IPS-18c (cell line): ENCODE results near the gene PIKFYVE.
"Not testable (repeated sequence)": the region's sequence is repeated elsewhere in the genome, so short reads cannot be mapped to it uniquely, and the experiment has no call there.

Source experiments
- H3K4me3 ChIP-seq: 2 replicates; pipeline ENCODE4 v1.7.0; 2013; ENCODE audit warnings: low read depth, mild to moderate bottlenecking, low read length, moderate library complexity; ENCODE audit not compliant: insufficient read depth
- H3K9me3 ChIP-seq: one replicate; pipeline ENCODE4 v1.6.1; 2013; ENCODE audit warnings: mild to moderate bottlenecking, low read length, moderate library complexity; ENCODE audit not compliant: control insufficient read depth, insufficient read depth

PIKFYVE gene

DNA sequence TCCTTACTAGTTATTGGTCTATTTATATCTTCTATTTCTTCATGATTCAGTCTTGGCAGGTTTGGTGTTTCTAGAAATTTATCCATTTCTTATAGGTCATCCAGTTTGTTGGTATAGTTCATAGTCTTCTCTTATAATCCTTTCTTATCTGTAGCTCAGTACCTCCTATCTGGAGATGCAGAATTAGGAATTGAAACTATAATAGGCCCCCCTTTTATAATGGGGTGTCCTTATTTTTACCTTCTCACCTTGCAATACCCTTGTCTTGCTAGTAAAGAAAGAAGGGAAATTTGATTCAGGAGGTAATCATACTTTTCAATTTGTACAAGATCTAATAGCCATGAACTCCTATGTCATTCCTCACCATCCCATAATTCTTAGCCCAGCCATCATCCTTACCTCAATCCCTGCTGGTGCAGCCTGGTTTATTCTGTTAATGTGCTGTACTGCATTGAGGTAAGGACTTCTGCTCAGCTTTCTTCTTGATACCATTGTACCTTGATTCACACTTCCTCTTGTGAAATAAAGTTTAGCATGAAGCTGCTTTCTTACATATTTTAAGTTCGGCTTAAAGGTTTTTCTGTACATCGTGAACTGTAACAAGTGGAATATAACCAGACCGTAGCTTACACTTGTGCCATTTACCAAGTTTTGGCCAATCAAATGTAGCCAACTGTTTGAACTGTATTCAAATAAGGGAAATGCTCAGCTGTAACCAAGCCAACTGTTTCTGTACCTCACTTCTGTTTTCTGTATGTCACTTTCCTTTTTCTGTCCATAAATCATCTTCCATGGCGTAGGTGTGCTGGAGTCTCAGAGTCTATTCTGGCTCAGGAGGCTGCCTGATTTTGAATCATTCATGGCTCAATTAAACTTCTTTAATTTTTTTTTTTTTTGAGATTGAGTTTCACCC lies 100.4 kb downstream of the PIKFYVE start:
- Histone ChIP-seq H3K4me3 (no peak overlapping the region), H3K9me3 (no peaks in the 10 kb centered on the region)

DNA sequence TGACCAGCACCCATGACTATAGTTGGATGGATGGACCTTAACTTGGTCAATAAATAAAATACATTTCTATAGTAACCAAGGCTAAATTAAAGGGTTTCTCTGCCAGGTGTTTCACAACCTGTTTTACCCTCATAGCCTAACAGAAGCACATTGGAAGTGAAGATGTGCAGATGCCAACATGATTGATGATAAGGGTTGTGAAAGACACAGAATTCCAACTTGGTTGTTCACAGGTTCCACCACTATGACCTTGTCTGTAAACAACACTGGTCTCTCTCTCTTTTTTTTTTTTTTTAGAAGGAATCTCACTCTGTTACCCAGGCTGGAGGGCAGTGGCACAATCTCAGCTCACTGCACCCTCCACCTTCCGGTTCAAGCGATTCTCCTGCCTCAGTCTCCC lies 103.0 kb downstream of the PIKFYVE start:
- no peak overlapping the region for H3K4me3 ChIP-seq
- H3K9me3 ChIP-seq = no peaks in the 10 kb centered on the region

DNA sequence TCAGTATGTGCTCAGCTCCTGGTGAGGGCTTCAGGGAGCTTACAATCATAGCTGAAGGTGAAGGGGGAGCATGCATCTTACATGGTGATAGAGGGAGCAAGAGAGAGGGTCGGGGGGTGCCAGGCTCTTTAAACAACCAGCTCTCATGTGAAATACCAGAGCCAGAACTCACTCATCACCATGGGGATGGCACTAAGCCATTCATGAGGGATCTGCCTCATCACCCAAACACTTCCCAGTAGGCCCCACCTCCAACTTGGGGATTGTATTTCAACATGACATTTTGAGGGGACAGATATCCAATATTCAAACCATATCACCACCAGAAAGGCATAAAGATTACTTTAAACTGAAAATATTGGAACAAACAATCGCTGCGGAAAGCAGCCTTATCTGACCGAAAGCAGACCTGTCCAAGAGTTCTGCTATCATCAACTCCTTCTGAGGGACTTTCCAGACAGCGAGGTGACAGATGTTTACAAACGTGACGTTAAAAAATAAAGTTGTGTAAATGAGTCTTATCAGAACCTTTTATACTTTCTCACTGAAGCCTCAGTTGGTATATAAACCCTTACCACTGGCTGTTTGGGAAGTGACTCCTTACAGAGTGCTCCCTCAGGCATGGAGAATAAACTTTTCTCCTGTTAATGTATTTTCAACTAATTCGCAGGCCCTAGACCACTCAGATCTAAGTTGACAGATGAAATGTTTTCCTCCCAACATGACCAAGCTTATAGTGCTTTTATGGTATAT lies 105.0 kb downstream of the PIKFYVE start:
- Histone ChIP-seq H3K9me3 (no peaks in the 10 kb centered on the region), H3K4me3 (no peak overlapping the region)

DNA sequence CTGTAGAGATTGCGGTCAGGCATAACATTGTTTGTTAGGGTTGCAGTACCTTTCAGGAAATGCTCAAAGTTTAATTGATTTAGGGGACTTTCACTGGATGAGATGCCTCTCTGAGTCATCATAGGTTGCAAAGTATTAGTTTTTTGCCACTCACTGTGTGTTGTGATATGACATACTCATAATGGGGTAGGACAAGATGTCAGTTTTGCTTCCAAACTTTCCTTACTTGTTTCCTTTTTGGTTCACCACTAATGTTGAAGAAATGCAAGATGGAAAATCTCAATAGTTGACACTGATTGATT lies 105.5 kb downstream of the PIKFYVE start:
- no peaks in the 10 kb centered on the region for H3K9me3 ChIP-seq
- H3K4me3 ChIP-seq = no peak overlapping the region

DNA sequence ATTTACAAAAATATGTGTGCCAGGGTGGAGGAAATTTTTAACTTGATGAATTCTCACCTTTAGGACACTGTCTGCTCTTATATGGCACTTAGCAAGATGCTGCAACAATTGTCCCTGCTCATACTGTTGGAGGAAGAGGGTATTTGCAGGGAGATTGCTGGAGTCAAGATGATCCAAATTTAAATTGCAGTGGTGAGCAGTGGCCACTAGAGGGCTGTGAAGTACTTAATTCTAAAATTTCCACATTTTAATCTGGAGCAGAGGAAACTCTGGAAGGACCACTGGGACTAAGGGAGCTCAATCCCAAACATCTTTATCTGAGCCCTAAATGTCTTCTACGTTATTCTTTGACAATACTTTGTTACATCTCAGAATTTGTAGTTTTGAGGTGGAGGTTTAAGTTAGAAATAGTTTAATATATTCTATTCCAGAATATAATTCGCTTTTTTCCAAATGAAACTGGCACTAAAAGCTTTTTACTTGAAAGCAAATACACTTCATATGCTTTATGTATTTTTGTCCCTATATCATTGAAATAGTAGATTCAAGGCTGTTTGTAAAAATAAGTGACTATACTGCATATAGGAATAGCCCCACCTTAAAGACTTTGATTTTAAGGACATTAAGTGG lies 107.5 kb downstream of the PIKFYVE start:
- Histone ChIP-seq H3K4me3 (no peak overlapping the region), H3K9me3 (no peaks in the 10 kb centered on the region)

DNA sequence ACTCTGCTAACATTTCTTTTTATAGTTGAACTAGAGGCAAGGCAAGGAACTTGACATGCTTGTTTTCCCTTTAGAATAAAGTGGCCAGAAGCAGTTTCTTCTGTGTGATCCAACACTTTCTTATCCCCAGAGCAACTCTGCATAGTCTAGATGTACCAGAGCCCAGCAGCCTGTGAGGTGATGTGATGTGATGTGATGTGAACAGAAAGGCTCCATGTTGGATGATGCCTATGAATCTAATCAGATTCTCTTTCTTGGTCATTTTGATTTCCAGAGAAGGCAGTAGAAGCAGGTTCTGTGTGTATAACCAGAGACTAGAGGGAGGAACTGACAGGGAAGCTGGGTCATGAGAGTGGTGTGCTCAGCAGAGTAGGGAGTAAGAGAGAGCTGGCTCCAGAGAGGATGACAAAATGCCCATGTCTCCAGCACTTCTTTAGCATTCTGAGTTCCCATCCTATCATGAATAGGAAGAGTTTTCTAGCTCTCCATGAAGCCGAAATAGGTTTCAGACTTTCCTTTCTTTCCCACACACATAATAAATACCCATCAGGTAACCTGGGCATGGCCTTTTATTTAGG lies 109.5 kb downstream of the PIKFYVE start:
- H3K9me3 ChIP-seq = no peaks in the 10 kb centered on the region
- H3K4me3 ChIP-seq = no peak overlapping the region

DNA sequence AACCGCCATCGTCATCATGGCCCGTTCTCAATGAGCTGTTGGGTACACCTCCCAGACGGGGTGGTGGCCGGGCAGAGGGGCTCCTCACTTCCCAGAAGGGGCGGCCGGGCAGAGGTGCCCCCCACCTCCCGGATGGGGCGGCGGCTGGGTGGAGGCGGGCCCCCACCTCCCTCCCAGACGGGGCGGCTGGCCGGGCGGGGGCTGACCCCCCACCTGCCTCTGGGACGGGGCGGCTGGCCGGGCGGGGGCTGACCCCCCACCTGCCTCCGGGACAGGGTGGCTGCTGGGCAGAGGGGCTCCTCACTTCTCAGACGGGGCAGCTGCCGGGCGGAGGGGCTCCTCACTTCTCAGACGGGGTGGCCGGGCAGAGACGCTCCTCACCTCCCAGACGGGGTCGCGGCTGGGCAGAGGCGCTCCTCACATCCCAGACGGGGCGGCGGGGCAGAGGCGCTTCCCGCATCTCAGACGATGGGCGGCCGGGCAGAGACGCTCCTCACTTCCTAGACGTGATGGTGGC lies 111.3 kb downstream of the PIKFYVE start:
- not testable (repeated sequence) for H3K4me3 ChIP-seq, H3K9me3 ChIP-seq

DNA sequence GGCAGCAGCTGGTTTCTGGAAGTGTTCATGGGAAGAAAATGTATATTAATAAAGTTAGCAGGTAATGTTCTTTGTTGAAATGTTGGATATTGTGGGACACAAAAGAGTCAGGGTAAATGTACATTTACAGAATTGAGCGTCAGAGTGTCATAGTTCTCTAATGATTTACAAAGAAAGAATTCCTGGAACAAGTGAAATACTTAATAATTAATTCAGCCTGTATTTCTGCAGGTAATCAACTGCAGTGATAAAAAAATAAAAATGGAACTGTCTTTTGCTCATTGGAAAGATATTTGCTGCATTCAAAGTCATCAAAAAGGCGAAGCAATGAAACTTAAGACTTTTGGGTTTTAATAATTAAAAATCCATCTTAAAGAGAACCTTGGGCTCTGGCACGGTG lies 113.1 kb downstream of the PIKFYVE start:
- Histone ChIP-seq H3K4me3 (no peak overlapping the region), H3K9me3 (no peaks in the 10 kb centered on the region)

DNA sequence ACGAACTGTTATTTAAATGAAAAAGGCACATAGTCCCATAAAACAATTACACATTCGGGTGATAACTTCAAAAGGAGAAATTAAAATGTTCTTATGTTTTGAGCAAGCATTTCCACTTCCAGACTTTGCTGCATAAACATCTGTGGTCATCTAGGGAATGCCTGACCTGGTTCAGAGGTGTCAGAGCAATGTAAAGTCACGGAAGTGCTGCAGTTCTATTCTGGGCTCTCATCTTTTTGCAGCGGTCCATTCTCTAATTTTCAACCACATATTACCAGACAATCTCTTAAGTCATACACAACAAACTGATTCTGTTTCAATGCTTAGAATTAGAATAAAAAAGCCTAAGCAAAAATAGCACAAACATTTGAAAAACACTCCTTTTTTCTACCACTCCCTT lies 118.6 kb downstream of the PIKFYVE start:
- H3K4me3 ChIP-seq = no peak overlapping the region
- no peaks in the 10 kb centered on the region for H3K9me3 ChIP-seq

DNA sequence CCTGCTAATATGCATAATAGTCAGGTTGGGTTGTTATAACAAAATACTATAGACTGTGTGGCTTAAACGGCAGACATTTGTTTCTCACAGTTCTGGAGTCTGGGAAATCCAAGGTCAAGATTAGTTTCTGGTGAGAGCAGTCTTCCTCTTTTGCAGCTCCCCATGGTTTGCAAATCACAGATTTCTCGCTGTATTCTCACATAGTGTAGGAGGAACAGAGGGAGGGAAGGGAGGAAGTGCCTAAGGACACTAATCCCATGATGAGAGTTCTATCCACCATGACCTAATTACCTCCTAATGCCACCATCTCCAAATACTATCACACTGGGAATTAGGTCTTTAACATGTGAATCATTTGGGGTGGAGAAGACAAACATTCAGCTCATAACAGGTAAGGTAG lies 120.5 kb downstream of the PIKFYVE start:
- Histone ChIP-seq H3K9me3 (no peaks in the 10 kb centered on the region), H3K4me3 (no peak overlapping the region)

DNA sequence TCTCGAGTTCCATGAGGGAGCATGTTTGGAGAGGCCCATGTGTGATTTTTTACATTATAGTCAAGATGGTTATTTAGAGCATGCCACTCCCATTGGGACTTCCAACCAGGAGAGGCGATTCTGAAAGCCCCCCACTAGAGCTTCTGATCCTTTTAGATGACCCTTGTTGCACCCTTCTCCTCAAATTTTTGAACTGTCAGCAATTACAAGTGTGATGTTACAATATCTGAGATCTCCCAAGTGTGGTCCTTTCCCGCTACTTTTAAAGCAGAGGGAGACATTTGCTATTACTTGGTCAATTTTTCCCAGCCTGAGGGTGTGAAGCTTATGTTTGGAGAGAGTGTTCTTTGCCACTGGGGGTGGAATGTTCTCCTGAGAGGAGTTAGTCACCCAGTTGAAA lies 123.9 kb downstream of the PIKFYVE start:
- Histone ChIP-seq H3K9me3 (no peaks in the 10 kb centered on the region), H3K4me3 (no peak overlapping the region)

DNA sequence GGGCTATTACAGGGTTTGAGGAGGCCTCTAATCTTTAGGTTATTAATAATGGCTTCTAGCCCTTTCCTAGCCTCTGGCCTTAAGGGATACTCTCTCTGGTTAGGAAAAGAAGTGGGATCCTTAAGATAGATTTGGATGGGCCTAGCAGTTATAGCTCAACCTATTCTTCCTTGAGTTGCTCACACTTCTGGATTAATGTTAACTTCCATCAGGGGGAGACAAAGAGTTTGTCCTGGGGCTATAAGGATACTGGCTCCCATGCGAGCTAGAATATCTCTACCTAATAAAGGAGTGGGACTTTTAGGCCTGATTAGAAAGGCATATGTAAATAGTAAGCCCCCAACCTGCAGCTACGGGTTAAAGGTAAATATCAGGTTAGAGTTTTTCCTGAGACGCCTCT lies 126.2 kb downstream of the PIKFYVE start:
- H3K4me3 ChIP-seq = no peak overlapping the region
- no peaks in the 10 kb centered on the region for H3K9me3 ChIP-seq

DNA sequence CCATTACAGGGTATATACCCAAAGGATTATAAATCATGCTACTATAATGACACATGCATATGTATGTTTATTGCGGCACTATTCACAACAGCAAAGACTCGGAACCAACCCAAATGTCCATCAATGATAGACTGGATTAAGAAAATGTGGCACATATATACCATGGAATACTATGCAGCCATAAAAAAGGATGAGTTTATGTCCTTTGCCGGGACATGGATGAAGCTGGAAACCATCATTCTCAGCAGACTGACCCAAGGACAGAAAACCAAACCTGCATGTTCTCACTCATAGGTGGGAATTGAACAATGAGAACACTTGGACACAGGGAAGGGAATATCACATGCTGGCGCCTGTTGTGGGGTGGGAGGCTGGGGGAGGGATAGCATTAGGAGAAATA lies 130.7 kb downstream of the PIKFYVE start:
- not testable (repeated sequence) for H3K9me3 ChIP-seq, H3K4me3 ChIP-seq

DNA sequence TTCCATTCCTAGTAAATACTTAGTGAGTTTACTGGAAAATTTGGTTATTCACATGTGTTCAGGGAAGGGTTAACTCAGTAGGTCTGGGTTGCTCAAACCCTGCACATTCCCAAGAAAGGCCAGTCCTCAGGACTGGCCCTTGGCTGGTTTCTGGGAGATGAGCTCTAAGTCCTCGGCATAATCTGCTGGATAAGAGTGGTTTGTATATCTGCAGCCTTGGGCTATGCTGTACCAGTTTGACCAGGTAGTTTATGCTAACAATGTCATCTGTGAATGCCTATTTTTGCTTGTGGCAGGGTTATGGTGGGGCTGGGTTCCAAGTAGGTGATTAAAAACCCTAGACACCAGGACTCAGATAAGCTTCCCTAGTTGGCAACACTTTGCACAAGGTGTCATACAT lies 133.1 kb downstream of the PIKFYVE start:
- no peak overlapping the region for H3K4me3 ChIP-seq

DNA sequence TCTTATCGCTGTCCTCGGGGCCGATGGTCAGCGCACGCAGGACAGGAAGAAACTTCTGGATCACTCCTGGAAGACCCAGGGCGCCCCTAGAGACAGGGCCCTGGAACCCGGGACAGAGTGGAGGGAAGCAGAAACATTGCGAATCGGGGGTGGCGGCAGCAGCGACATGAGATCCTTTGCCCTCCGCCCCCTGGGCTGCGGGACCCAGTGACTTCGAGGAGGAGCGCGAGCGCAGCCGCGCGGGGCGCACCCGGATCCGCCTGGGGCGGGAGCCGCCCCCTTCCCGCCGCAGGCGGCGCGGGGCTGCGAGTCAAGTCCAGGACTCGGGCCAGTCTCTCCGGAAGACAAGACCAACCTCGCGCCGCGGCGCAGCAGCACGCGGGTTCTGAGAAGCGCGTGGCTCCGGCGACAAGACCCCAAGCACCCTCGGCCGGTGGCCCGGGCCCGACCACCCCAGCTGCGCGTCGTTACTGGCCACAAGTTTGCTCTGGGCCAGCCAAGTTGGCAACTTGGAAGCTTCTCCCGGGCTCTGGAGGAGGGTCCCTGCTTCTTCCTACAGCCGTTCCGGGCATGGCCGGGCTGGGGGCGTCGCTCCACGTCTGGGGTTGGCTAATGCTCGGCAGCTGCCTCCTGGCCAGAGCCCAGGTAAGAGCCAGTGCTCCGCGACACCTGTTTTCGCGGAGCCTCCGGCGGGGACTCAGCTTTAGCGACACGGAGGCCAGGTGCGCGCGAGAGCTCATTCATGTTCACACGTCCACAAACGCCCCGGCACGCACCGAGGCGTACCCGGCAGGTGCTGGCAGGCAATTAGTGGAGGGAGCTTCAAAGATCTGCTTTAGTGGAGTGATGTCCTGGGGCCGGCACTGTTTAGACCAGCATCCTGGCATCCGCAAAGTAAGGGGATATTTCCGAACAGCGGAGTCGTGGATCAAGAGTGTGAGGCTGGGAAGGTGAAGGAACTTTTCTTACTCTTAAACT lies 140.7 kb downstream of the PIKFYVE start, which contains the start of gene PTH2R:
Gene PTH2R (plus strand): TSS at position 319 of the 978 bp plus-strand sequence. CDS start 252 bp downstream, at position 571.
- Histone ChIP-seq H3K9me3 (no peaks in the 10 kb centered on the region), H3K4me3 (peak within 1 kb of the TSS; percentile 52)

More for the DNA sequence above, 133.1 kb downstream of the PIKFYVE start:
- H3K9me3 ChIP-seq = no peaks in the 10 kb centered on the region

DNA sequence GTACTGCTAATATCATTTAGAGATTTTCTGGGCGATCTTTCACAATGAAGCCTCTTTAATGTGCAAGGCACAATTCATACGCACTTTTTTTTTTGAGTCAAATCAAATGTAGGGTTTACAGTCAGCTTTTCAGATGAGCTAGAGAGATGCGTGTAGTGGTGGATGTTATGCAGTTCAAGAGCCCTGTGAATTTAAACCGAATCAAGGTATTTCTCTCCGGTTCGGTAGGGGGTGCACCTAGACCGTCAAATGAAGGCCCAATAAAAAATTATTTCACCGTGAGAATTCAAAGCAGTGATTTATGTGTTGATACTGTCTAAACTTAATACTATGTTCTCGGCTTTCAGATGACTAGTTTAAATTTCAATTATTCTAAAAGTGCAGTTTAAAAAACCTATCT lies 141.6 kb downstream of the PIKFYVE start:
- no peaks in the 10 kb centered on the region for H3K9me3 ChIP-seq
- no peak overlapping the region for H3K4me3 ChIP-seq
